ENCODE results near the gene PMS2.
"Not testable (repeated sequence)": the region's sequence is repeated elsewhere in the genome, so short reads cannot be mapped to it uniquely, and the experiment has no call there.

DNA sequence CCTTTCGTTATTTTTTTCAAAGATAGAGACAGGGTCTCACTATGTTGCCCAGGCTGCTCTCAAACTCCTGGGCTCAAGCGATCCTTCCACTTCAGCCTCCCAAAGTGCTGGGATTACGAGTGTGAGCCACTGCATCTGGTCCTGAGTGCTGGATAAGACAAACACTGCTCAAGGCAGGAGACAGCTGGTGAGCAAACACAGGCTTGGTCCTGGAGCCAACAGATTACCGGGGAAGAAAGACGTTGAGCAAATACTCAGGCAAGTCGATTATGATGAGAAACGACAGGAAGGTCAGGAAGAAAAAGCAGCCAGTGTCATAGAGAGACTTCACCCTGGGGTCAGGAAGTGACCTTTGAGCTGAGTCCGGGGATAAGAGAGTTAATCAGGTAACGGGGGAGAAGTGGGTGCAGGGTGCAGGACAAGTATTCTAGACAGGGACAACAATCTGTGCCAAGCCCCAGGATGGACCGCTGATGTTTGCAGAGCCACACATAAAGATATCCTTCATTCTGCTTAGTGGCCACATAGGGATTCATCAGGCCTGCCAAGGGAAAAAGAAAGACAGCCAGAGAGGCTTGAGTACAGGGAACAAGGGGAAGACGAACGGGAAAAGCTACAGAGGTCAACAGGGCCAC lies 29.1 kb downstream of the PMS2 start:
- not testable (repeated sequence) for TF ChIP-seq CTCF (IDR thresholded peaks at IDR 0.05; ENCODE audit: extremely low read depth in 1 of 2, insufficient read depth in 1 of 2, low read depth in 1 of 2, low read length in 2 of 2); POLR2A (IDR thresholded peaks at IDR 0.05; ENCODE audit: low read depth, low read length); MAX (IDR thresholded peaks at IDR 0.05; ENCODE audit: insufficient read depth, insufficient read length)
